Stimulated activated effector memory CD8-positive, alpha-beta T cell treated with anti-CD3 and anti-CD28 coated beads, Interleukin-12 subunit alpha, Interleukin-12 subunit beta, amount 100 ng/mL, for 72 hours (primary cell): ENCODE data around the gene GDA.

ENCODE experiments used
- ATAC-seq: fragments of 150-1000 bp; cut with Tn5 transposase; 2 replicates; pipeline ENCODE4 v1.10.0; 2021
- DNase-seq, 2 donors: peaks; one replicate each; pipeline ENCODE4 v3.0.0; 2021 to 2022; ENCODE audit warnings: low spot score in 2 of 2
- H3K27ac Mint-ChIP-seq: one replicate; pipeline ENCODE4 v1.8.0; 2022; ENCODE audit warnings: mild to moderate bottlenecking, mixed read lengths
- H3K36me3 Mint-ChIP-seq: one replicate; pipeline ENCODE4 v1.8.0; 2022; ENCODE audit warnings: mild to moderate bottlenecking, mixed read lengths
- H3K4me1 Mint-ChIP-seq: one replicate; pipeline ENCODE4 v1.8.0; 2022; ENCODE audit warnings: mixed read lengths
- H3K4me3 Mint-ChIP-seq: one replicate; pipeline ENCODE4 v1.8.0; 2022; ENCODE audit warnings: mild to moderate bottlenecking, mixed read lengths
- H3K9me3 Mint-ChIP-seq: one replicate; pipeline ENCODE4 v1.8.0; 2022; ENCODE audit warnings: mixed read lengths

Gene GDA

DNA sequence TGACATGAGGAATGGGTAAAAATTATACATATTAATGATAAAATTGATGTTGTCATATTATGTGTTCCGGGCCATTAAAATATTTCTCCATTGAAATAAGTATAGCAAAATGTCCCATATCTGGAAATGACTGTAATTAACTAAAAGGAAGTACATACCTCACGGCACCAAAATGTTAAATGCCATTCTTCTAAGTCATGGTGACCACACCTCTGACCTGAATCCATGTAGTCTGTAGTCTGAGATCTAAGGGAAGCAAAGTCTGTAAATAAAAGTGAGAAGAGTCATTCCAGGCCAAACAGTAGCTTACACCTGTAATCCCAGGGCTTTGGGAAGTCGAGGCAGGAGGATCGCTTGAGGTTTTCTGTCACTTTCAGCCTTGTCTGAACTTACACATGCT lies 8.7 kb upstream of the GDA start:
- ATAC-seq, result no peak
- Mint-ChIP-seq H3K4me1 (no peaks in the 10 kb centered on the region), H3K9me3 (no peaks in the 10 kb centered on the region), H3K36me3 (no peaks in the 10 kb centered on the region), H3K4me3 (no peak overlapping the region), H3K27ac (no peak overlapping the region)
- DNase-seq, result no peak

DNA sequence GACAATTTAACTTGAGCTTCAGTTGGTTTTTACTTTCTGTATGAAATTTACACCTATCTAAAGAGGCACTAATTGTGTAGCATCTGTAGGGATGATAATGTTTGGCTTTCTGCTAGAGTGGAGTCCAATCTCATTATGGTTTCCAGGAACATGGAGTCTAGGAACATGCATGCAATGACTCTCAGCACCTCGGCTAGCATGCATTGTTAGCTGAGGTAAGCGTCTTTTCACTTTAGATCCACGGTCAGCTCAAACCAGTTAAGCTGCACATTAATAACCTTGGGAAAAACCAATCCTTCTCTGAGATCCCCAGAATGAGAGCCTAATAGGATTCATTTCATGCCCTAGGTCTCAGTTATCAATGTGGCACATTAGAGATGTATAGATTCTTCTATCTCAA lies 7.8 kb upstream of the GDA start:
- H3K27ac Mint-ChIP-seq, result no peak overlapping the region
- H3K9me3 Mint-ChIP-seq, result no peaks in the 10 kb centered on the region
- ATAC-seq (no peak), DNase-seq (no peak)
- H3K4me3 Mint-ChIP-seq, result no peak overlapping the region
- no peaks in the 10 kb centered on the region for H3K36me3 Mint-ChIP-seq
- no peaks in the 10 kb centered on the region for H3K4me1 Mint-ChIP-seq

- DNase-seq (no peak), ATAC-seq (no peak)
- Mint-ChIP-seq H3K27ac (no peak overlapping the region), H3K4me1 (no peaks in the 10 kb centered on the region), H3K36me3 (no peaks in the 10 kb centered on the region), H3K9me3 (no peaks in the 10 kb centered on the region), H3K4me3 (no peak overlapping the region)
These were observed 4.3 kb upstream of the GDA start for GRCh38 chr9:72144756-72145492.

DNA sequence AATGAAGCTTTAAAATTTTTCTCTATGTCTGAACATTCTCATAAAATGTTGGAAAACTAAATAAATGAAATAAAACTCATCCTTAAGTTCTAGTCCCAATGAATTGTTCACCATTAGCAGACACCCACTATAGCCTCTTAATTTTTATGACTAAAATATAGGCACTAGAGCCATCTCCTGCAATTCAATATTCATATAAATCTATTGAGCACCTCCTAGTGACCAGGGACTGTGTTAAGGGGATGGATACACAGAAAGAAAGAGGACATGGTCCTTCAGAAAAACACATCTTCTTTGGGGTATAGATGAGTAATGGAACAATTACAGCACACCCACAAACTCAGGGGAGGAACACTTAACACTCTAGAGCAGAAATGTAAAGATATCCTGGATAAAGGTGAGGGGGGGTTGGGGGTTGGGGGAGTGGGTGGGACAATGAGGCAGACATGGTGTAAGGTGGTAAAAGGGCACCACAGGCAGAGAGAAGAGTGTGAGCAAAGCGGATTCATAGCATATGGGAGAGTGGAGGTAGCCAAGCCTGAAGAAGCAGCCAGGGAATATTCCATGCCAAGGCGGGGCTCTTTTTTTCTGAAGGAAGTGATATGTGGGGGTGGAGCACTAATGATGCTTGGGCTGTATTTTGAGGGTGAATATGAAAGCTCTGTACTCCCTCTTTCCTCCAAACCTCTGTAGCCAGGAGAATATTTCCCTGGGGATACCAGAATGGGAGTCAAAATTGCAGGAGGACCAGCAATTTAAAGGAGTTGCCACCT lies 3.3 kb upstream of the GDA start:
- Mint-ChIP-seq H3K4me1 (no peaks in the 10 kb centered on the region), H3K9me3 (no peaks in the 10 kb centered on the region), H3K4me3 (no peak overlapping the region), H3K27ac (no peak overlapping the region), H3K36me3 (no peaks in the 10 kb centered on the region)
- no peak for DNase-seq
- ATAC-seq, result no peak

- H3K27ac Mint-ChIP-seq, result no peak overlapping the region
- ATAC-seq (no peak), DNase-seq (no peak)
- H3K4me3 Mint-ChIP-seq, result no peak overlapping the region
- H3K9me3 Mint-ChIP-seq, result no peaks in the 10 kb centered on the region
- H3K36me3 Mint-ChIP-seq, result no peaks in the 10 kb centered on the region
- no peaks in the 10 kb centered on the region for H3K4me1 Mint-ChIP-seq
These were observed 1.6 kb upstream of the GDA start for GRCh38 chr9:72147676-72148075.

DNA sequence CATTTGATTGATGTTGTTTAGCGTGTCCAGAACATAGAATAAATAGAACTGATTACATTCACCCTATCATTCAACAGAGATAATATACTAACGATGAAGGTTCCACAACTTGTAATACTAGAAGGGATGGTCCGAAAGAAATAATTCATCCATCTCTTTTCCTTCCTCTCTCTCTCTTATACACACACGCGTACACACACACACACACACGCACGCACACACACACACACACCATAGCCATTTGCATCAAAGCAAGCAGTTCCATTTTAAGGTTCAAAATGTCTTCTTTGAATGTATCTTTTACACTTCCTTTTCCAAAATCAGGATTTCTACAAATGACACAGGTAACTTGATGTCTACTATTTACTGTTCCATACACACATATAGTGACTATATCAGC lies 887 bp downstream of the GDA start:
- no peak for ATAC-seq
- Mint-ChIP-seq H3K4me1 (no peaks in the 10 kb centered on the region), H3K36me3 (no peaks in the 10 kb centered on the region), H3K4me3 (no peak overlapping the region), H3K27ac (no peak overlapping the region), H3K9me3 (peaks cover 3% of the 10 kb centered on the region)
- no peak for DNase-seq

GRCh38 chr9:72150661-72151060 lies 1.4 kb downstream of the GDA start:
- H3K4me3 Mint-ChIP-seq, result no peak overlapping the region
- H3K4me1 Mint-ChIP-seq, result no peaks in the 10 kb centered on the region
- peaks cover 8% of the 10 kb centered on the region for H3K9me3 Mint-ChIP-seq
- no peak overlapping the region for H3K27ac Mint-ChIP-seq
- ATAC-seq (no peak), DNase-seq (no peak)
- no peaks in the 10 kb centered on the region for H3K36me3 Mint-ChIP-seq

- no peak for DNase-seq
- Mint-ChIP-seq H3K9me3 (peaks cover 8% of the 10 kb centered on the region), H3K4me3 (no peak overlapping the region), H3K4me1 (no peaks in the 10 kb centered on the region), H3K36me3 (no peaks in the 10 kb centered on the region), H3K27ac (no peak overlapping the region)
- no peak for ATAC-seq
These were observed 1.9 kb downstream of the GDA start for GRCh38 chr9:72151104-72151503.

GRCh38 chr9:72154468-72155285 lies 5.4 kb downstream of the GDA start:
- no peak overlapping the region for H3K27ac Mint-ChIP-seq

GRCh38 chr9:72155301-72155700 lies 6.1 kb downstream of the GDA start:
- DNase-seq (no peak), ATAC-seq (no peak)
- H3K4me3 Mint-ChIP-seq, result no peak overlapping the region
- H3K4me1 Mint-ChIP-seq, result no peaks in the 10 kb centered on the region
- H3K27ac Mint-ChIP-seq, result no peak overlapping the region
- H3K9me3 Mint-ChIP-seq, result peaks cover 8% of the 10 kb centered on the region
- no peaks in the 10 kb centered on the region for H3K36me3 Mint-ChIP-seq

More at GRCh38 chr9:72154468-72155285, 5.4 kb downstream of the GDA start:
- H3K4me1 Mint-ChIP-seq, result no peaks in the 10 kb centered on the region
- no peak overlapping the region for H3K4me3 Mint-ChIP-seq
- DNase-seq (no peak), ATAC-seq (no peak)
- no peaks in the 10 kb centered on the region for H3K36me3 Mint-ChIP-seq
- H3K9me3 Mint-ChIP-seq, result peaks cover 8% of the 10 kb centered on the region

DNA sequence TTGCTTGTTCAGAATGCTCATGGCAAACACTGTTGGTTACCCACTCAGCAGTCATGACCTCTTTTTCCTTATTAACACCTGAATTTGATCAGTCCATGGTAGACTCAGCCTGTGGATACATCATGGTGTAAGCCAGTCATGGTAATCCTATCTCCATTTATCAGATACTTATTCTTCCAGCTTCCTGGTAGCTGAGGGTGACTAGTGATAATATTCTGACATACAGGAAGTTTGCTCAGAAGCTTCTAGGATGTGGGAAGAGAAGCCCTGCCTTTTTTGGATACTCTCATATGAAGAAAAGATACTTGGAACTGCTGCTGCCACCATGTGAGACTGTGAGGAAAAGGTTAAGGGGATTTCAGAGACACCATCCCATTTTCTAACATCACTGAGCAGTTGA lies 7.3 kb downstream of the GDA start:
- DNase-seq (no peak), ATAC-seq (no peak)
- Mint-ChIP-seq H3K9me3 (peaks cover 8% of the 10 kb centered on the region), H3K4me1 (no peaks in the 10 kb centered on the region), H3K4me3 (no peak overlapping the region), H3K27ac (no peak overlapping the region), H3K36me3 (no peaks in the 10 kb centered on the region)

DNA sequence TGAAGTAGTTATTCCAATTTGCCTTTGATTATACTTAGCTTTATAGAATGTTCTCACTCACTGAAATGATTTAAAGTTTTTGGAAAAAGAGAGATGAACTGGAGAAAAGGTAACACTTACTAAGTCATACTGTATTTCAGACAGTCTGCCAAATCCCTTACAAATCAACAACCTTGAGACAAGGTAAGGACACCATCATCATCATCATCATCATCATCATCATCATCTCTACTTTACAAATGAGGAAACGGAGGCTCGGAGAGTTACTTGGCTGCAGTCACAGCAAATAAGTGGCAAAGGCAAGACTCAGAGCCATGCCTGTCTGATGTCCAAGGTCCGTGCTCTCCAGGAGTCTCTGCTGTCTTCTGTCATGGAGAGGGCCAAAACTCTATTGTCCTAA lies 9.4 kb downstream of the GDA start:
- DNase-seq, result no peak
- no peak overlapping the region for H3K4me3 Mint-ChIP-seq
- ATAC-seq, result no peak
- no peaks in the 10 kb centered on the region for H3K36me3 Mint-ChIP-seq
- no peaks in the 10 kb centered on the region for H3K4me1 Mint-ChIP-seq
- H3K27ac Mint-ChIP-seq, result no peak overlapping the region
- H3K9me3 Mint-ChIP-seq, result peaks cover 8% of the 10 kb centered on the region

DNA sequence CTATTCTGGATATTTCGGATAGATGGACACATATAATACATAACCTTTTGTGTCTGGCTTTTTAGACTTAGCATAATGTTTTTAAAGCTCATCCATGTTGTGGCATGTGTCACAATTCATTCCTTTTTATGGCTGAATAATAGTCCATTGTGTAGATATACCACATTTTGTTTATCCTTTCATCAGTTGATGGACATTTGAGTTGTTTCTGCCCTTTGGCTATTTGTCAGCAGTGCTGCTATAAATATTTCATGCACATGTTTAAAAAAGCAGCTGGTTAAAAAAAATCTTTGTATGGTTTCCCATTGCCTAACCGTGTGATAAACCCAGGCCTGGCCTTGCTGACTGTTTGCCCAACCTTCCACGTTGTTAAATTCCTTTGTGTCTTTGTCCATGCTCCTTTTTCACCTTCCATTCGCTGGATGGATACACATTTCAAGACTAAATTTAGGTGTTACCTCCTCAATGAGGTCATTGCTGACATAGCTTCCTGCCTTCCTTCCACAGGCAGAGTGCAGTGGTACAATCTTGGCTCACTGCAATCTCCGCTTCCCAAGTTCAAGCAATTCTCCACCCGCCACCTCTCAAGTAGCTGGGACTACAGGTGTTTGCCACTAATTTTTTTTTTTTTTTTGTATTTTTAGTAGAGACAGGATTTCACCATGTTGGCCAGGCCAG lies 11.3 kb downstream of the GDA start:
- DNase-seq (no peak), ATAC-seq (no peak)
- H3K4me1 Mint-ChIP-seq, result no peaks in the 10 kb centered on the region
- H3K36me3 Mint-ChIP-seq, result no peaks in the 10 kb centered on the region
- H3K9me3 Mint-ChIP-seq, result no peaks in the 10 kb centered on the region
- H3K27ac Mint-ChIP-seq, result no peak overlapping the region
- H3K4me3 Mint-ChIP-seq, result no peak overlapping the region

DNA sequence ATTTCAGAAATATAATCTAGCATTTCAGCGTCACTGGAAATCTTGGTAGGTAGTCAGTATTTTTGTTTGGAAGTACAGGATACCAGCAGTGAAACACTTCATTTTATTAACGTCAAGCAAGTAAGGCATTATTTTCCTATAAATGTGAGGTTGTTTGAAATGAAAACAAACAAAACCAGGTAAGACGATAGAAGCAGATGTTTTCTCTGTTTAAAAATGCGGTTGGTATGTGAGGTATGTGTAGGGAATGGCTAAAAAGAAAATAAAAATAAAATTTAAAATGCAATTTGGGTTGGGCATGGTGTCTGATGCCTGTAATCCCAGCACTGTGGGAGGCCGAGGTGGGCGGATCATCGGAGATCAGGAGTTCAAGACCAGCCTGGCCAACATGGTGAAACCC lies 16.1 kb downstream of the GDA start:
- Mint-ChIP-seq H3K27ac (no peak overlapping the region), H3K4me3 (no peak overlapping the region), H3K9me3 (no peaks in the 10 kb centered on the region), H3K4me1 (no peaks in the 10 kb centered on the region), H3K36me3 (no peaks in the 10 kb centered on the region)
- ATAC-seq, result no peak
- DNase-seq, result no peak

- H3K4me1 Mint-ChIP-seq, result no peaks in the 10 kb centered on the region
- H3K36me3 Mint-ChIP-seq, result no peaks in the 10 kb centered on the region
- no peaks in the 10 kb centered on the region for H3K9me3 Mint-ChIP-seq
- ATAC-seq (no peak), DNase-seq (no peak)
- no peak overlapping the region for H3K4me3 Mint-ChIP-seq
- no peak overlapping the region for H3K27ac Mint-ChIP-seq
These were observed 16.7 kb downstream of the GDA start for GRCh38 chr9:72165821-72166547.
